Body of pancreas (tissue), 4 donors: ENCODE results near the gene TRIM10. TPM values are rescaled to one million over a fixed set of nuclear protein-coding genes. Genes with fewer than 3 reads are reported as not detected.
A peak's percentile ranks its signal among the peaks of the same experiment; 100 is the strongest.

Experiments
- ATAC-seq: fragments of 150-250 bp; one replicate; pipeline ENCODE4 v1.9.1; 2016
- DNase-seq, 4 donors: peaks; one replicate each; pipeline ENCODE4 v3.0.0-alpha.2; 2019
- H3K27ac ChIP-seq, 4 donors: fragments of 200-600 bp; sonication (generic); 1 replicate in 3 of 4; 2 replicates in 1 of 4; pipeline versions ENCODE4 v1.5.1 to v1.6.1; 2016 to 2019; ENCODE audit warnings: mild to moderate bottlenecking in 1 of 4, mixed read lengths in 1 of 4, moderate library complexity in 1 of 4
- H3K27me3 ChIP-seq, 2 donors: fragments of 200-600 bp; sonication (generic); one replicate each; pipeline ENCODE4 v1.6.0; 2016; ENCODE audit warnings: mild to moderate bottlenecking in 1 of 2
- H3K36me3 ChIP-seq, 2 donors: fragments of 200-600 bp; sonication (generic); replicated peaks in 1 of 2; 2 replicates each; pipeline ENCODE4 v1.5.1; 2016; ENCODE audit warnings: low read depth in 2 of 2; ENCODE audit not compliant: insufficient read depth in 1 of 2
- H3K4me1 ChIP-seq: fragments of 200-600 bp; sonication (generic); one replicate; pipeline ENCODE4 v1.6.0; 2016
- H3K4me3 ChIP-seq, 2 donors: fragments of 200-600 bp; sonication (generic); 1 replicate in 1 of 2; 2 replicates in 1 of 2; pipeline ENCODE4 v1.5.1; 2016 to 2019
- H3K9me3 ChIP-seq, 3 donors: fragments of 200-600 bp; sonication (generic); 1 replicate in 2 of 3; 2 replicates in 1 of 3; pipeline ENCODE4 v1.5.1; 2016
- CTCF ChIP-seq, 7 experiments: fragments of 450-650 bp in 4 of 7; fragments of 200-600 bp in 3 of 7; sonication (generic) in 3 of 7; IDR thresholded peaks; one replicate each; pipeline ENCODE4 v1.5.1; 2016 to 2019; ENCODE audit warnings: antibody characterized with exemption in 7 of 7
- POLR2A ChIP-seq, 3 donors: fragments of 450-650 bp; IDR thresholded peaks; one replicate each; pipeline ENCODE4 v1.6.1; 2016; ENCODE audit warnings: antibody characterized with exemption in 3 of 3, mild to moderate bottlenecking in 2 of 3
- WGBS, 2 donors: methylation state at CpG; one replicate each; pipeline ENCODE4 v1.1.5; 2017; 5-methylcytosine and 5-hydroxymethylcytosine counted together
- intact Hi-C: fragments of 100-400 bp; cut with DNase I; formaldehyde crosslinking; loops from one replicate; pipeline ENCODE4 v1.15.1; 2023
- total RNA-seq, 2 donors: library from RNA; depleted of rRNA; stranded (reverse); fragments of >200 nt; gene quantifications; one replicate each; pipeline ENCODE4 v1.1.0, GENCODE V29; 2016

TRIM10 gene
- total RNA-seq, 2 donors from 2014 or later, result not detected

GRCh38 chr6:30163090-30163917 is 2.3 kb upstream of the TRIM10 start, which contains the start of gene TRIM15:
TSS of gene TRIM15 (plus strand) at chr6:30163546. CDS start at chr6:30163685, 139 bp downstream.
- Histone ChIP-seq H3K9me3 (no peaks in the 10 kb centered on the region), H3K4me1 (no peaks in the 10 kb centered on the region), H3K36me3 (no peaks in the 10 kb centered on the region), H3K27me3 (no peaks in the 10 kb centered on the region), H3K4me3 (no peak within 1 kb of the TSS), H3K27ac (no peak within 1 kb of the TSS)
- intact Hi-C loops, result no loop called here
- DNase-seq, result no peak
- 57 to 71% methylated on average over 25 to 29 of the region's 31 CpGs for WGBS, 2 donors
- peak; percentile 50 for ATAC-seq
- TF ChIP-seq CTCF (IDR thresholded peaks at IDR 0.05), result no peak
- no peak for TF ChIP-seq POLR2A (IDR thresholded peaks at IDR 0.05)

GRCh38 chr6:30162265-30163089 is 1.5 kb upstream of the TRIM10 start:
- 66 to 70% methylated on average over 12 of the region's 12 CpGs for WGBS, 2 donors

GRCh38 chr6:30160008-30160784 is 815 bp downstream of the TRIM10 start:
- ATAC-seq (no peak), DNase-seq (no peak)
- Histone ChIP-seq H3K27me3 (no peaks in the 10 kb centered on the region), H3K9me3 (no peaks in the 10 kb centered on the region), H3K36me3 (no peaks in the 10 kb centered on the region), H3K27ac (no peak overlapping the region), H3K4me1 (peaks cover 6% of the 10 kb centered on the region), H3K4me3 (no peak overlapping the region)
- intact Hi-C loops, result no loop called here
- WGBS, 2 donors, result 89 to 92% methylated on average over 8 to 17 of the region's 17 CpGs
- TF ChIP-seq CTCF (IDR thresholded peaks at IDR 0.05) (no peak), POLR2A (IDR thresholded peaks at IDR 0.05) (no peak)

More at GRCh38 chr6:30162265-30163089, 1.5 kb upstream of the TRIM10 start:
- H3K27me3 ChIP-seq, result no peaks in the 10 kb centered on the region
- H3K9me3 ChIP-seq, result no peaks in the 10 kb centered on the region
- H3K4me3 ChIP-seq, result no peak overlapping the region
- no peaks in the 10 kb centered on the region for H3K36me3 ChIP-seq
- no peaks in the 10 kb centered on the region for H3K4me1 ChIP-seq
- H3K27ac ChIP-seq, result no peak overlapping the region
- TF ChIP-seq CTCF (IDR thresholded peaks at IDR 0.05), result no peak
- TF ChIP-seq POLR2A (IDR thresholded peaks at IDR 0.05), result no peak
- no peak for ATAC-seq
- intact Hi-C loops, result no loop called here
- DNase-seq, result no peak

GRCh38 chr6:30158475-30159040 is 2.5 kb downstream of the TRIM10 start:
- H3K4me1 ChIP-seq, result peaks cover 12% of the 10 kb centered on the region
- no peak for DNase-seq
- TF ChIP-seq POLR2A (IDR thresholded peaks at IDR 0.05), result no peak
- TF ChIP-seq CTCF (IDR thresholded peaks at IDR 0.05), result no peak
- H3K27ac ChIP-seq, result no peak overlapping the region
- no peaks in the 10 kb centered on the region for H3K36me3 ChIP-seq
- H3K9me3 ChIP-seq, result no peaks in the 10 kb centered on the region
- H3K4me3 ChIP-seq, result no peak overlapping the region
- H3K27me3 ChIP-seq, result no peaks in the 10 kb centered on the region
- WGBS, 2 donors, result 40 to 53% methylated on average over 3 of the region's 3 CpGs
- no peak for ATAC-seq
- intact Hi-C loops, result no loop called here
